H7 (cell line): ENCODE results near the gene STK11IP. TPM values are rescaled to one million over a fixed set of nuclear protein-coding genes. Genes with fewer than 3 reads are reported as not detected.

Experiments
- DNase-seq: peaks from one replicate; pipeline ENCODE4 v3.0.0; 2012
- H3K27me3 ChIP-seq: 2 replicates; pipeline ENCODE4 v1.6.0; 2011; ENCODE audit warnings: mild to moderate bottlenecking, low read length; ENCODE audit not compliant: control insufficient read depth, insufficient read depth
- H3K36me3 ChIP-seq: replicated peaks from 2 replicates; pipeline ENCODE4 v1.5.1; 2011; ENCODE audit warnings: low read length; ENCODE audit not compliant: control insufficient read depth, insufficient read depth
- H3K4me3 ChIP-seq: 2 replicates; pipeline ENCODE4 v1.5.1; 2011; ENCODE audit warnings: low read depth, mild to moderate bottlenecking, control low read depth, low read length, moderate library complexity; ENCODE audit not compliant: insufficient read depth
- total RNA-seq: library from RNA; depleted of rRNA; stranded (reverse); fragments of >200 nt; shearing (Covaris generic); gene quantifications from 2 replicates; pipeline ENCODE4 v1.2.3, GENCODE V29; 2014

The STK11IP gene
- total RNA-seq, 1 experiment from 2014 or later = 26.6 TPM

- Histone ChIP-seq H3K36me3 (peaks cover 1% of the 10 kb centered on the region), H3K4me3 (peak overlapping the region; percentile 74), H3K27me3 (no peaks in the 10 kb centered on the region)
- no peak for DNase-seq
These were observed 26.7 kb upstream of the STK11IP start for GRCh38 chr2:219570924-219571310.

- Histone ChIP-seq H3K4me3 (peak within 1 kb of the TSS; percentile 74), H3K36me3 (peaks cover 1% of the 10 kb centered on the region), H3K27me3 (no peaks in the 10 kb centered on the region)
- DNase-seq = peak; percentile 98
These were observed 26.1 kb upstream of the STK11IP start, which contains the start of gene OBSL1 for GRCh38 chr2:219571311-219572236. Gene OBSL1 (minus strand): TSS chr2:219571539. CDS start chr2:219571232, 307 bp downstream.

- peak; percentile 70 for DNase-seq
- Histone ChIP-seq H3K27me3 (no peaks in the 10 kb centered on the region), H3K4me3 (peak within 1 kb of the TSS; percentile 74), H3K36me3 (no peaks in the 10 kb centered on the region; the same call in 1 of the 2 replicates)
These were observed 25.2 kb upstream of the STK11IP start, which contains the start of gene INHA for GRCh38 chr2:219572237-219573001. Gene INHA (plus strand): TSS chr2:219572310. CDS start chr2:219572375, 65 bp downstream.

- no peak for DNase-seq
- Histone ChIP-seq H3K36me3 (no peaks in the 10 kb centered on the region; the same call in 1 of the 2 replicates), H3K4me3 (no peak overlapping the region), H3K27me3 (no peaks in the 10 kb centered on the region)
These were observed 24.5 kb upstream of the STK11IP start for GRCh38 chr2:219573166-219573565.

GRCh38 chr2:219574484-219575311 lies 23.0 kb upstream of the STK11IP start:
- peak; percentile 41 for DNase-seq
- H3K4me3 ChIP-seq = no peak overlapping the region
- H3K36me3 ChIP-seq = no peaks in the 10 kb centered on the region
- no peaks in the 10 kb centered on the region for H3K27me3 ChIP-seq

GRCh38 chr2:219575566-219576504 lies 21.8 kb upstream of the STK11IP start:
- Histone ChIP-seq H3K27me3 (no peaks in the 10 kb centered on the region), H3K36me3 (no peaks in the 10 kb centered on the region), H3K4me3 (no peak overlapping the region)
- DNase-seq = no peak

GRCh38 chr2:219576505-219577388 lies 20.9 kb upstream of the STK11IP start:
- Histone ChIP-seq H3K27me3 (no peaks in the 10 kb centered on the region), H3K4me3 (0 out of 2 replicates have a peak overlapping the region, but pooled peaks have one; percentile 4)

GRCh38 chr2:219578811-219579613 lies 18.6 kb upstream of the STK11IP start:
- H3K27me3 ChIP-seq = no peaks in the 10 kb centered on the region
- DNase-seq = no peak
- no peak overlapping the region for H3K4me3 ChIP-seq
- no peaks in the 10 kb centered on the region for H3K36me3 ChIP-seq

More at GRCh38 chr2:219576505-219577388, 20.9 kb upstream of the STK11IP start:
- no peaks in the 10 kb centered on the region for H3K36me3 ChIP-seq
- DNase-seq = peak; percentile 77

GRCh38 chr2:219581346-219581745 lies 16.3 kb upstream of the STK11IP start:
- Histone ChIP-seq H3K27me3 (no peaks in the 10 kb centered on the region), H3K36me3 (no peaks in the 10 kb centered on the region), H3K4me3 (no peak overlapping the region)
- DNase-seq = no peak

- Histone ChIP-seq H3K4me3 (no peak overlapping the region), H3K27me3 (no peaks in the 10 kb centered on the region), H3K36me3 (no peaks in the 10 kb centered on the region)
- no peak for DNase-seq
These were observed 6.6 kb upstream of the STK11IP start for GRCh38 chr2:219591091-219591490.

GRCh38 chr2:219592736-219593135 lies 4.9 kb upstream of the STK11IP start:
- Histone ChIP-seq H3K36me3 (no peaks in the 10 kb centered on the region), H3K27me3 (no peaks in the 10 kb centered on the region)
- no peak for DNase-seq

GRCh38 chr2:219593154-219593553 lies 4.5 kb upstream of the STK11IP start:
- no peak for DNase-seq
- Histone ChIP-seq H3K36me3 (no peaks in the 10 kb centered on the region), H3K4me3 (no peak overlapping the region), H3K27me3 (no peaks in the 10 kb centered on the region)

More at GRCh38 chr2:219592736-219593135, 4.9 kb upstream of the STK11IP start:
- H3K4me3 ChIP-seq = no peak overlapping the region
